ENCODE results near the gene SP2.
"Not testable (repeated sequence)": the region's sequence is repeated elsewhere in the genome, so short reads cannot be mapped to it uniquely, and the experiment has no call there.

SP2 gene

GRCh38 chr17:47934856-47935255 lies 38.8 kb downstream of the SP2 start:
- TF ChIP-seq POLR2AphosphoS5 (IDR thresholded peaks at IDR 0.05; ENCODE audit: low read depth, low read length) = no peak
- TF ChIP-seq POLR2A (IDR thresholded peaks at IDR 0.05; ENCODE audit: low read depth, low read length) = no peak
- no peak for FAIRE-seq
- DNase-seq (ENCODE audit: insufficient read length) = no peak

- DNase-seq (ENCODE audit: insufficient read length); FAIRE-seq: not testable (repeated sequence)
Measured at GRCh38 chr17:47935468-47935867, 39.4 kb downstream of the SP2 start.

- FAIRE-seq (no peak), DNase-seq (ENCODE audit: insufficient read length) (no peak)
- TF ChIP-seq POLR2A (IDR thresholded peaks at IDR 0.05; ENCODE audit: low read depth, low read length) = no peak
- TF ChIP-seq TAF1 (IDR thresholded peaks at IDR 0.05; ENCODE audit: borderline replicate concordance, low read depth, low read length) = no peak
- no peak for TF ChIP-seq POLR2AphosphoS5 (IDR thresholded peaks at IDR 0.05; ENCODE audit: low read depth, low read length)
Measured at GRCh38 chr17:47935961-47936360, 39.9 kb downstream of the SP2 start.

- TF ChIP-seq POLR2AphosphoS5 (IDR thresholded peaks at IDR 0.05; ENCODE audit: low read depth, low read length) (no peak), TAF1 (IDR thresholded peaks at IDR 0.05; ENCODE audit: borderline replicate concordance, low read depth, low read length) (no peak), POLR2A (IDR thresholded peaks at IDR 0.05; ENCODE audit: low read depth, low read length) (no peak)
- FAIRE-seq (no peak), DNase-seq (ENCODE audit: insufficient read length) (no peak)
Measured at GRCh38 chr17:47937941-47938340, 41.9 kb downstream of the SP2 start.

GRCh38 chr17:47941246-47942095 lies 45.4 kb downstream of the SP2 start, which contains the start of gene PNPO:
Gene PNPO, plus strand, starts transcription at chr17:47941571. Its CDS starts 105 bp downstream, at chr17:47941676.
- DNase-seq (ENCODE audit: insufficient read length) = peak; percentile 96

GRCh38 chr17:47942096-47942510 lies 46.1 kb downstream of the SP2 start:
- FAIRE-seq (no peak), DNase-seq (ENCODE audit: insufficient read length) (no peak)
- TF ChIP-seq POLR2AphosphoS5 (IDR thresholded peaks at IDR 0.05; ENCODE audit: low read depth, low read length) (no peak), TAF1 (IDR thresholded peaks at IDR 0.05; ENCODE audit: borderline replicate concordance, low read depth, low read length) (no peak), POLR2A (IDR thresholded peaks at IDR 0.05; ENCODE audit: low read depth, low read length) (no peak)

More at GRCh38 chr17:47941246-47942095, 45.4 kb downstream of the SP2 start, which contains the start of gene PNPO:
- peak; percentile 99 for FAIRE-seq
- TF ChIP-seq TAF1 (IDR thresholded peaks at IDR 0.05; ENCODE audit: borderline replicate concordance, low read depth, low read length) (peak; percentile 19; the same call in 1 of the 2 replicates), POLR2A (IDR thresholded peaks at IDR 0.05; ENCODE audit: low read depth, low read length) (no peak; the same call in 1 of the 2 replicates)

GRCh38 chr17:47942568-47942967 lies 46.5 kb downstream of the SP2 start:
- TF ChIP-seq POLR2A (IDR thresholded peaks at IDR 0.05; ENCODE audit: low read depth, low read length) (no peak), POLR2AphosphoS5 (IDR thresholded peaks at IDR 0.05; ENCODE audit: low read depth, low read length) (no peak)
- FAIRE-seq (no peak), DNase-seq (ENCODE audit: insufficient read length) (no peak)

GRCh38 chr17:47945080-47945479 lies 49.0 kb downstream of the SP2 start:
- FAIRE-seq = no peak
- TF ChIP-seq POLR2AphosphoS5 (IDR thresholded peaks at IDR 0.05; ENCODE audit: low read depth, low read length) (no peak), TAF1 (IDR thresholded peaks at IDR 0.05; ENCODE audit: borderline replicate concordance, low read depth, low read length) (no peak), POLR2A (IDR thresholded peaks at IDR 0.05; ENCODE audit: low read depth, low read length) (no peak)
- DNase-seq (ENCODE audit: insufficient read length) = no peak

- FAIRE-seq = no peak
- DNase-seq (ENCODE audit: insufficient read length) = no peak
Measured at GRCh38 chr17:47945529-47946508, 49.8 kb downstream of the SP2 start.

GRCh38 chr17:47946516-47946915 lies 50.5 kb downstream of the SP2 start:
- DNase-seq (ENCODE audit: insufficient read length) = no peak
- TF ChIP-seq POLR2AphosphoS5 (IDR thresholded peaks at IDR 0.05; ENCODE audit: low read depth, low read length) (no peak), TAF1 (IDR thresholded peaks at IDR 0.05; ENCODE audit: borderline replicate concordance, low read depth, low read length) (no peak), POLR2A (IDR thresholded peaks at IDR 0.05; ENCODE audit: low read depth, low read length) (no peak)
- FAIRE-seq = no peak

More at GRCh38 chr17:47945529-47946508, 49.8 kb downstream of the SP2 start:
- TF ChIP-seq POLR2AphosphoS5 (IDR thresholded peaks at IDR 0.05; ENCODE audit: low read depth, low read length) (no peak), POLR2A (IDR thresholded peaks at IDR 0.05; ENCODE audit: low read depth, low read length) (no peak), TAF1 (IDR thresholded peaks at IDR 0.05; ENCODE audit: borderline replicate concordance, low read depth, low read length) (no peak)

GRCh38 chr17:47946929-47947397 lies 50.9 kb downstream of the SP2 start:
- no peak for TF ChIP-seq POLR2AphosphoS5 (IDR thresholded peaks at IDR 0.05; ENCODE audit: low read depth, low read length)
- no peak for TF ChIP-seq POLR2A (IDR thresholded peaks at IDR 0.05; ENCODE audit: low read depth, low read length)
- TF ChIP-seq TAF1 (IDR thresholded peaks at IDR 0.05; ENCODE audit: borderline replicate concordance, low read depth, low read length) = no peak
- FAIRE-seq = peak; percentile 73
- peak; percentile 69 for DNase-seq (ENCODE audit: insufficient read length)
